B cell (primary cell): ENCODE results near the gene PTPN6.

Experiments
- CTCF ChIP-seq: fragments of 200-600 bp; IDR thresholded peaks from one replicate; pipeline ENCODE4 v1.8.0; 2022; ENCODE audit warnings: antibody characterized with exemption, mild to moderate bottlenecking
- EZH2 ChIP-seq: IDR thresholded peaks from 2 replicates; pipeline ENCODE4 v1.6.1; 2012; ENCODE audit warnings: borderline replicate concordance, low read depth, mild to moderate bottlenecking, moderate library complexity, low read length; ENCODE audit not compliant: insufficient read depth, poor library complexity, severe bottlenecking

GRCh38 chr12:6914246-6914946 lies 36.8 kb upstream of the PTPN6 start, which contains the start of gene ENO2:
- TF ChIP-seq CTCF (no peak), EZH2 (no peak)
